Pancreas (tissue), 10 donors: Measurements from ENCODE around the gene VENTX. TPM values are rescaled to one million over a fixed set of nuclear protein-coding genes. Genes with fewer than 3 reads are reported as not detected.

Experiments used
- ATAC-seq, 4 donors: fragments of 200-7000 bp; cut with Tn5 transposase; one replicate each; pipeline versions ENCODE4 v1.8.0 to v1.9.1; 2020; ENCODE audit warnings: mild to moderate bottlenecking in 4 of 4, moderate library complexity in 4 of 4
- DNase-seq, 6 donors: peaks; one replicate each; pipeline ENCODE4 v3.0.0-alpha.2; 2020
- FAIRE-seq: peaks from 2 replicates; lab custom pipeline; 2012; peaks lifted over from hg19 to GRCh38; lab: Jason Lieb, UNC
- H3K27ac ChIP-seq, 4 donors: fragments of 200-600 bp; sonication (generic); 1 replicate in 3 of 4; 2 replicates in 1 of 4; pipeline versions ENCODE4 v1.5.0 to v1.8.0; 2020
- H3K27me3 ChIP-seq, 4 donors: fragments of 200-600 bp; one replicate each; pipeline ENCODE4 v1.8.0; 2021
- H3K36me3 ChIP-seq, 3 donors: fragments of 200-600 bp; sonication (generic) in 1 of 3; one replicate each; pipeline versions ENCODE4 v1.5.0 to v1.8.0; 2020 to 2021
- H3K4me1 ChIP-seq, 3 donors: fragments of 200-600 bp; one replicate each; pipeline ENCODE4 v1.8.0; 2021
- H3K4me3 ChIP-seq, 4 donors: fragments of 200-600 bp; sonication (generic) in 2 of 4; one replicate each; pipeline versions ENCODE4 v1.5.0 to v1.8.0; 2020 to 2021
- H3K9me3 ChIP-seq, 4 donors: fragments of 200-600 bp; one replicate each; pipeline ENCODE4 v1.8.0; 2021
- WGBS, 2 donors: extraction: QIAGEN DNeasy Blood & Tissue Kit; methylation state at CpG; one replicate each; pipeline ENCODE4 v1.1.7; 2013; 5-methylcytosine and 5-hydroxymethylcytosine counted together
- intact Hi-C, 3 donors: fragments of 100-400 bp; cut with DNase I; formaldehyde crosslinking; loops; one replicate each; pipeline versions ENCODE4 v1.11.1 to v1.14.2; 2022
- polyA plus RNA-seq, 2 donors: library from polyadenylated mRNA; stranded (reverse); fragments of 200-250 nt; gene quantifications; one replicate each; pipeline ENCODE4 v1.2.3, GENCODE V29; 2013
- total RNA-seq, 6 donors: library from RNA; stranded (reverse); fragmentation: NEBNext Ultra II Directional in 4 of 6; extraction: Animal tissue kit (Norgen Biotek cat#: 25700) in 4 of 6; gene quantifications; one replicate each; pipeline versions ENCODE4 v1.2.1 to v1.2.4, GENCODE V29; 2021 to 2023
- TF ChIP-seq, protein P1 (sequence below), 4 donors: fragments of 200-600 bp; sonication (generic) in 3 of 4; IDR thresholded peaks; one replicate each; pipeline versions ENCODE4 v1.5.0 to v1.8.0; 2021; ENCODE audit warnings: antibody characterized with exemption in 4 of 4
- donor health status: healthy with polysubstance abuse.
- donor health status: DM: no; HTN: no; CAD: no; lungs with moderate emphysema.
- donor health status: DM: no; HTN: no; CAD: no.
- donor health status: control.
- donor health status: control.
- donor health status: Bipolar disorder and iron deficiency.
- donor health status: DM: yes; HTN: yes; CAD: no.
- donor health status: DM: no; HTN: no; CAD: no.
- donor health status: DM: no; HTN: no; CAD: no.
- donor health status: DM: yes; HTN: yes; CAD: no.

The VENTX gene
- total and polyA plus RNA-seq, 8 donors = 0.09 to 1.3 (median 0.46) TPM

DNA sequence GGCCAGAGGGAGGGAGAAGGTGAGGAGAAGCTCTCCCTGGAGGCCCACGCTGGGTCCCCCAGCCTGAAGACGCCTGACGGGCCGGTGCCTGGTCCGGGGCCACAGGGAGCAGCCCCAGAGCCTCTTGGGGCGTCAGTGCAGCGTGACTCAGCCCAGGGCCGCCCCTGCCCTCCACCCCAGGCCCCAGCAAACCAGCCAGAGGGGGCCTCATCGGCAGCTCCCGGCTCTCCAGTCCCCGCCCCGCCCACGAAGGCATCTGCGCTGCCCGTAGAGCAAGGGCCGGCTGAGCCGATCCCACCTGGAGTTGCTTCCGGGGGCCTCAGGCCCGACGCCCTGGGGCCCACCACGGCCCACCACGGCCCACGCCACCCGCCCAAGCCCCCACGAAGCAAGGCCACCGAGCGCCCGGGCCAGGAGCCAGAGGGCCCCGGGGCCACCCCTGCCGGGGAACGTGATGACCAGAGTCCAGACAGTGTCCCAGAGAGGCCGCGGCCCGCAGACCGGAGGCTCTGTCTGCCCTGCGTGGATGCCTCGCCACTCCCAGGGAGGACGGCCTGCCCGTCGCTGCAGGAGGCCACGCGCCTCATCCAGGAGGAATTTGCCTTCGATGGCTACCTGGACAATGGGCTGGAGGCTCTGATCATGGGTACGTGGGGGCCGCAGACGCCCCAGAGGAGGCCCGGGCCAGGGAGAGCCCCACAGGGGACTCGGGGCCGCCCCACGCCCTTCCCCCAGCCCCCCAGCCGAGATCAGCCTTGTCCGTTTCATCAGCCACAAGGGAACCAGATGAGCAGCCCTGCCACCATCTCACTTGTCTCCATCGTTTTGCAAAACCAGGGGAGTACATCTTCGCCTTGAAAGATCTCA lies 38.8 kb upstream of the VENTX start:
- TF ChIP-seq, protein P1, sequence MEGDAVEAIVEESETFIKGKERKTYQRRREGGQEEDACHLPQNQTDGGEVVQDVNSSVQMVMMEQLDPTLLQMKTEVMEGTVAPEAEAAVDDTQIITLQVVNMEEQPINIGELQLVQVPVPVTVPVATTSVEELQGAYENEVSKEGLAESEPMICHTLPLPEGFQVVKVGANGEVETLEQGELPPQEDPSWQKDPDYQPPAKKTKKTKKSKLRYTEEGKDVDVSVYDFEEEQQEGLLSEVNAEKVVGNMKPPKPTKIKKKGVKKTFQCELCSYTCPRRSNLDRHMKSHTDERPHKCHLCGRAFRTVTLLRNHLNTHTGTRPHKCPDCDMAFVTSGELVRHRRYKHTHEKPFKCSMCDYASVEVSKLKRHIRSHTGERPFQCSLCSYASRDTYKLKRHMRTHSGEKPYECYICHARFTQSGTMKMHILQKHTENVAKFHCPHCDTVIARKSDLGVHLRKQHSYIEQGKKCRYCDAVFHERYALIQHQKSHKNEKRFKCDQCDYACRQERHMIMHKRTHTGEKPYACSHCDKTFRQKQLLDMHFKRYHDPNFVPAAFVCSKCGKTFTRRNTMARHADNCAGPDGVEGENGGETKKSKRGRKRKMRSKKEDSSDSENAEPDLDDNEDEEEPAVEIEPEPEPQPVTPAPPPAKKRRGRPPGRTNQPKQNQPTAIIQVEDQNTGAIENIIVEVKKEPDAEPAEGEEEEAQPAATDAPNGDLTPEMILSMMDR (IDR thresholded peaks at IDR 0.05) = no peak
- Histone ChIP-seq H3K36me3 (no peaks in the 10 kb centered on the region), H3K9me3 (no peaks in the 10 kb centered on the region), H3K27me3 (no peaks in the 10 kb centered on the region), H3K27ac (no peak overlapping the region), H3K4me3 (no peak overlapping the region), H3K4me1 (no peaks in the 10 kb centered on the region)
- FAIRE-seq = no peak
- intact Hi-C loops = no loop called here
- ATAC-seq = no peak
- DNase-seq = peak in 1 of 6 donors; percentile 65
- WGBS, 2 donors = 61 to 74% methylated on average over 50 to 54 of the region's 54 CpGs

DNA sequence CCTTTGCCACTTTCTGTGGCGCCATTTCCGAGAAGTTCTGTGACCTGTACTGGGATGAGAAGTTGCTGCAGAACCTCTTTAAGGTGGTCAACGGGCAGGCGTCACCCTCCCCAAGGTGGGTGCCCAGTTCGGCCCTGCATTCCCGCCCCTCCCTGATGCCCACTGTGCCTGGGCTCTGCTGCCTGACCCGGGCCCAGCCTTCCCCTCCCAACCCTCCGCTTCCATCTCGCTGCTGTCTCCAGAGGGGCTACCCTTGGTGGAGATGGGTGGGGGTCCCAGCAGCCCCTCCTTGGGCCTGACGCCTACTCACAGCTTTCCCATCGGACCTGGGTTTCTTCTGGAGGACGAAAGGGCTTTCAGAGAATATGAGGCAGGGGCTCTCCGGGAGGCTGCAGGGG lies 38.2 kb upstream of the VENTX start:
- TF ChIP-seq, protein P1 (IDR thresholded peaks at IDR 0.05) = no peak
- Histone ChIP-seq H3K27me3 (no peaks in the 10 kb centered on the region), H3K9me3 (no peaks in the 10 kb centered on the region), H3K36me3 (no peaks in the 10 kb centered on the region), H3K4me3 (no peak overlapping the region), H3K4me1 (no peaks in the 10 kb centered on the region), H3K27ac (no peak overlapping the region)
- peak in 2 of 6 donors; percentile 7 to 35 for DNase-seq
- ATAC-seq = no peak
- intact Hi-C loops = no loop called here
- no peak for FAIRE-seq
- WGBS, 2 donors = 52 to 66% methylated on average over 13 of the region's 13 CpGs

DNA sequence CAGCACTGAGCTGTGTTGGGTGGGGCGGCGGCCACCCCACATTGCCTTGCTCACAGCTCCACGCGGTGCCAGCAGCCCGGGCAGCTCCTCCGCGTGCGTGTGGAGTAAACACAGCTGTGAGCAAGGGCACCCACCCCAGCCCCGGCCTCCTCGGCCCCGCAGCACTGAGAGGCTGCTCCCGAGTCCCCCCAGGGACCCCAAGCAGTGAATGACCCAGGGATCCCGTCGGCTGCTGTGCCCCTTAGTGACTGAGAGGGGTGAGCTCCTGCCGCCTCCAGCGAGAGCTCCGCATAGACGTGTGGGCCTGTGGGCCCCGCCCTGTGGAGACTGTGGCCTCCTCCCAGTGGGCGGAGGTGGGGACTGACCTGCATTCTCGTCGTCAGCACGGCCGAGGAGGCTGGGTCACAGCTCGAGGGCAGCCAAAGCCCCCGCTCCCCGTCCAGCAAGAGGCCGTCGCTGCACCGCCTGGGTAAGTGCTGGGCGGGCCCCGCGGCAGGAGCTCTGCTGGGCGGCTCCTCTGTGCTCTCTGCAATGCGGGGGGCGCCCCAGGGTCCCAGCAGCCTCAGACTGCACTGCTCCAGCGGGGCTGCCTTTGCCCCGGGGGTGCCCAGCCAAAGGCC lies 37.6 kb upstream of the VENTX start:
- 29 to 32% methylated on average over 36 to 38 of the region's 38 CpGs for WGBS, 2 donors
- Histone ChIP-seq H3K9me3 (no peaks in the 10 kb centered on the region), H3K36me3 (no peaks in the 10 kb centered on the region), H3K4me1 (no peaks in the 10 kb centered on the region), H3K4me3 (no peak overlapping the region), H3K27ac (no peak overlapping the region), H3K27me3 (no peaks in the 10 kb centered on the region)
- DNase-seq = peak in 2 of 6 donors; percentile 11 to 67
- FAIRE-seq = no peak
- ATAC-seq = no peak
- intact Hi-C loops = no loop called here
- TF ChIP-seq, protein P1 (IDR thresholded peaks at IDR 0.05) = no peak

DNA sequence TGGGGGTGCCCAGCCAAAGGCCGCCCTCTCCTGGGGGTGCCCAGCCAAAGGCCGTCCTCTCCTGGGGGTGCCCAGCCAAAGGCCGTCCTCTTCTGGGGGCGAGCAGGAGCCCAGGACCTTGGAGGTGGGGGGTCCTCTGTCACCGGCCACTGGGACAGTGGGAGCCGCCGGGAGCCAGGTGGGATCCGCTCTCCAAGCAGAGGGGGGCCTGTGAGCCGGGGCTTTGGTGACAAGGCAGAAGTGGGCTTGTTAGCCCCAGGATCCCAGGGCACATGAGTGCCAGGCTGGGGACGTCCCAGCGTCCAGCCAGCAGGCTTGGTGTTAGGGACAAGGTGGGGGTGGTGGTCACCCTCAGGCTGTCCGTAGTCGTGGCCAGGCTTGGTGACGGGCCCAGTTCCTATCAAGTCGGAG lies 37.0 kb upstream of the VENTX start:
- Histone ChIP-seq H3K36me3 (no peaks in the 10 kb centered on the region), H3K4me1 (no peaks in the 10 kb centered on the region), H3K4me3 (no peak overlapping the region), H3K27ac (no peak overlapping the region), H3K9me3 (no peaks in the 10 kb centered on the region), H3K27me3 (no peaks in the 10 kb centered on the region)
- ATAC-seq (no peak), DNase-seq (peak in 2 of 6 donors; percentile 8 to 58), FAIRE-seq (no peak)
- intact Hi-C loops = no loop called here
- WGBS, 2 donors = 57 to 65% methylated on average over 13 to 15 of the region's 15 CpGs
- TF ChIP-seq, protein P1 (IDR thresholded peaks at IDR 0.05) = no peak
